BJ (cell line): ENCODE data around the gene TBC1D1. TPM values are rescaled to one million over a fixed set of nuclear protein-coding genes. Genes with fewer than 3 reads are reported as not detected.
"Not testable (repeated sequence)": the region's sequence is repeated elsewhere in the genome, so short reads cannot be mapped to it uniquely, and the experiment has no call there.

ENCODE experiments used
- CTCF ChIA-PET: fragments of 350-600 bp; formaldehyde crosslinking; extraction: SDS; loops from one replicate; lab custom pipeline; 2021; ENCODE audit warnings: antibody characterized with exemption, inconsistent platforms; lab: Yijun Ruan, JAX
- POLR2A ChIA-PET: fragments of 300-600 bp; sonication (Branson Sonifier 250); formaldehyde crosslinking; extraction: SDS; loops from one replicate; lab custom pipeline; 2021; ENCODE audit warnings: antibody characterized with exemption; lab: Charles Lee
- DNase-seq: peaks from one replicate; pipeline ENCODE4 v3.0.0-alpha.2; 2011; ENCODE audit warnings: low read depth
- H3K27me3 ChIP-seq: 2 replicates; pipeline ENCODE4 v1.6.0; 2011; ENCODE audit warnings: low read length; ENCODE audit not compliant: control insufficient read depth, insufficient read depth
- H3K36me3 ChIP-seq: 2 replicates; pipeline ENCODE4 v1.5.1; 2011; ENCODE audit warnings: low read length; ENCODE audit not compliant: control insufficient read depth, insufficient read depth
- H3K4me3 ChIP-seq: 2 replicates; pipeline ENCODE4 v1.5.1; 2011; ENCODE audit warnings: low read depth, mild to moderate bottlenecking, control low read depth, low read length
- CTCF ChIP-seq: IDR thresholded peaks from 2 replicates; pipeline ENCODE4 v1.5.1; 2011; ENCODE audit warnings: low read depth, mild to moderate bottlenecking, control low read depth, inconsistent platforms, low read length, moderate library complexity; ENCODE audit not compliant: insufficient read depth
- polyA plus RNA-seq: library from polyadenylated mRNA; depleted of rRNA; stranded (reverse); fragments of >200 nt; gene quantifications from 2 replicates; pipeline ENCODE4 v1.2.3, GENCODE V29; 2011

Gene TBC1D1
- polyA plus RNA-seq, 1 experiment: 46.1 TPM

GRCh38 chr4:37973441-37973840 lies 82.6 kb downstream of the TBC1D1 start:
- H3K27me3 ChIP-seq: no peaks in the 10 kb centered on the region
- CTCF ChIA-PET: no interaction called here
- no peak overlapping the region for H3K4me3 ChIP-seq
- TF ChIP-seq CTCF: no peak
- DNase-seq: no peak
- no peaks in the 10 kb centered on the region for H3K36me3 ChIP-seq
- POLR2A ChIA-PET: no interaction called here

- DNase-seq: not testable (repeated sequence)
- CTCF ChIA-PET: interaction anchor here (1.4 kb wide), 1 partner anchor 60 kb away, joined by 4 read pairs; no protein-coding TSS in a partner anchor
These were observed 84.5 kb downstream of the TBC1D1 start for GRCh38 chr4:37975321-37975822.

GRCh38 chr4:37976507-37976906 lies 85.6 kb downstream of the TBC1D1 start:
- Histone ChIP-seq H3K4me3 (peak overlapping the region; percentile 67), H3K27me3 (no peaks in the 10 kb centered on the region), H3K36me3 (no peaks in the 10 kb centered on the region)
- POLR2A ChIA-PET: no interaction called here
- CTCF ChIA-PET: interaction anchor here (0.7 to 1.4 kb wide), 6 partner anchors 9 to 374 kb away, joined by 3 to 6 read pairs (median 4); no protein-coding TSS in a partner anchor
- DNase-seq: no peak
- no peak for TF ChIP-seq CTCF

More at GRCh38 chr4:37975321-37975822, 84.5 kb downstream of the TBC1D1 start:
- H3K36me3 ChIP-seq, H3K4me3 ChIP-seq, POLR2A ChIA-PET, H3K27me3 ChIP-seq: not testable (repeated sequence)

- Histone ChIP-seq H3K4me3 (peak overlapping the region; percentile 67), H3K27me3 (no peaks in the 10 kb centered on the region), H3K36me3 (no peaks in the 10 kb centered on the region)
- no peak for DNase-seq
- ChIA-PET POLR2A (no interaction called here), CTCF (interaction anchor here (0.7 to 1.6 kb wide), 8 partner anchors 9 to 374 kb away, joined by 3 to 9 read pairs (median 4); no protein-coding TSS in a partner anchor)
- TF ChIP-seq CTCF: peak; percentile 20; the same call in 1 of the 2 replicates
These were observed 86.1 kb downstream of the TBC1D1 start for GRCh38 chr4:37976991-37977470.

GRCh38 chr4:37977471-37978247 lies 86.8 kb downstream of the TBC1D1 start:
- peak; percentile 73 for TF ChIP-seq CTCF
- no peaks in the 10 kb centered on the region for H3K27me3 ChIP-seq
- CTCF ChIA-PET: interaction anchor here (0.7 to 1.6 kb wide), 8 partner anchors 13 to 375 kb away, joined by 3 to 9 read pairs (median 4); no protein-coding TSS in a partner anchor
- no peak for DNase-seq
- peak overlapping the region; percentile 67 for H3K4me3 ChIP-seq
- POLR2A ChIA-PET: no interaction called here
- H3K36me3 ChIP-seq: no peaks in the 10 kb centered on the region
